GM23248 (cell line): ENCODE measurements around the gene ITGB2.

Source experiments
- EZH2 ChIP-seq: fragments of 200-600 bp; sonication (generic); IDR thresholded peaks from 2 replicates; pipeline ENCODE4 v1.6.1; 2018; ENCODE audit warnings: antibody characterized with exemption, mild to moderate bottlenecking; ENCODE audit not compliant: insufficient read depth, poor library complexity, severe bottlenecking
- EZH2phosphoT487 ChIP-seq: fragments of 200-600 bp; sonication (generic); IDR thresholded peaks from 2 replicates; pipeline ENCODE4 v1.6.1; 2018; ENCODE audit warnings: antibody characterized with exemption, moderate library complexity, mild to moderate bottlenecking, low read depth; ENCODE audit not compliant: insufficient read depth

DNA sequence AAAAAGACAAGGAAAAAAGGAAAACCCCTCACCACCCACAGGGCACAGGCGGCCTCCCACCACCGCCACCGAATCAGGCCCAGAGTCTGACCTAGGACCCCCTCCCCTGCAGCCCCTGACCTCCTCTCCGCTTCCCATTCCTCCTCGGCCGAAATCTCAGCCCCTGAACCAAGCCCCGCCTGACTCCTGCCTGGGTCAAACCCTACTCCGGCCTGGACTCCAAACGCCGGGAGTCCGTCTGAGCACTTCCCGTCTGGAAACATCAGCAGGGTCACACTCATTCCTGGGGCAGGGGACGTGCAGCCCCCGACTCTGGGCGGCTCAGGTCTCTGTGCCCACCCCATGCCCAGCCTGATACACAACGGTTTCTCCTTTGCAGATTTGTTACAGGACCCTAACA is 76.4 kb downstream of the ITGB2 start:
- TF ChIP-seq EZH2phosphoT487 (no peak), EZH2 (no peak)
